ENCODE results near the gene MYO18A.
A peak's percentile ranks its signal among the peaks of the same experiment; 100 is the strongest.

GRCh38 chr17:29176558-29177351 lies 3.4 kb downstream of the MYO18A start:
- TF ChIP-seq CTCF (IDR thresholded peaks at IDR 0.05), result no peak
- peak; percentile 68 for TF ChIP-seq POLR2A (IDR thresholded peaks at IDR 0.05)
